DOHH2 (cell line): ENCODE measurements around the gene STAT1.

Experiments
- CTCF ChIP-seq: fragments of 200-600 bp; sonication (generic); IDR thresholded peaks from one replicate; pipeline ENCODE4 v1.5.1; 2014; ENCODE audit warnings: antibody characterized with exemption, mild to moderate bottlenecking, low read depth, low read length; ENCODE audit not compliant: poor library complexity, severe bottlenecking
- EZH2phosphoT487 ChIP-seq: fragments of 200-600 bp; sonication (generic); IDR thresholded peaks from 2 replicates; pipeline ENCODE4 v1.6.1; 2017; ENCODE audit warnings: borderline replicate concordance, mild to moderate bottlenecking, antibody characterized with exemption, low read length, moderate library complexity, mixed read lengths

- TF ChIP-seq CTCF (no peak), EZH2phosphoT487 (no peak)
These were observed 908 bp downstream of the STAT1 start for GRCh38 chr2:191012845-191013681.
